B cell (primary cell): ENCODE measurements around the gene NOL9. TPM values are rescaled to one million over a fixed set of nuclear protein-coding genes. Genes with fewer than 3 reads are reported as not detected.

Source experiments
- ATAC-seq: fragments of 200-7000 bp; cut with Tn5 transposase; one replicate; pipeline ENCODE4 v1.10.0; 2021; ENCODE audit warnings: low read depth, mild to moderate bottlenecking, moderate number of reproducible peaks, moderate library complexity
- CTCF ChIA-PET: fragments of 350-600 bp; sonication (Branson Sonifier 250); formaldehyde crosslinking; loops from one replicate; lab custom pipeline; 2021; ENCODE audit warnings: antibody characterized with exemption, inconsistent platforms; lab: Charles Lee
- POLR2A ChIA-PET: fragments of 350-600 bp; sonication (Branson Sonifier 250); formaldehyde crosslinking; loops from one replicate; lab custom pipeline; 2021; ENCODE audit warnings: antibody characterized with exemption; lab: Charles Lee
- DNase-seq: peaks from one replicate; pipeline ENCODE4 v3.0.0; 2013
- H2AFZ ChIP-seq: 2 replicates; pipeline ENCODE4 v1.6.1; 2012; ENCODE audit warnings: mild to moderate bottlenecking, low read depth, low read length; ENCODE audit not compliant: insufficient read depth, poor library complexity, severe bottlenecking
- H3K27ac ChIP-seq, 2 donors: 1 replicate in 1 of 2; 2 replicates in 1 of 2; pipeline ENCODE4 v1.5.1; 2012 to 2013; ENCODE audit warnings: low read length in 2 of 2, mild to moderate bottlenecking in 2 of 2, moderate library complexity in 1 of 2
- H3K27me3 ChIP-seq, 4 experiments: fragments of 200-600 bp in 1 of 4; sonication (generic) in 1 of 4; replicated peaks in 1 of 4; 1 replicate in 2 of 4; 2 replicates in 2 of 4; pipeline versions ENCODE4 v1.6.1 to v1.7.0; 2013 to 2016; ENCODE audit warnings: low read length in 3 of 4, mild to moderate bottlenecking in 2 of 4, mixed read lengths in 1 of 4, moderate library complexity in 1 of 4; ENCODE audit not compliant: insufficient read depth in 4 of 4, control insufficient read depth in 3 of 4; ENCODE audit errors: control extremely low read depth in 1 of 4
- H3K36me3 ChIP-seq, 2 experiments: replicated peaks in 1 of 2; 1 replicate in 1 of 2; 2 replicates in 1 of 2; pipeline versions ENCODE4 v1.6.1 to v1.7.1; 2013; ENCODE audit warnings: low read length in 1 of 2; ENCODE audit not compliant: insufficient read depth in 2 of 2, control insufficient read depth in 1 of 2; ENCODE audit errors: control extremely low read depth in 1 of 2, extremely low read depth in 1 of 2
- H3K4me1 ChIP-seq, 2 donors: fragments of 200-600 bp in 1 of 2; sonication (generic) in 1 of 2; 1 replicate in 1 of 2; 2 replicates in 1 of 2; pipeline versions ENCODE4 v1.5.1 to v1.6.1; 2013 to 2017; ENCODE audit warnings: low read length in 2 of 2; ENCODE audit not compliant: control insufficient read depth in 2 of 2, insufficient read depth in 2 of 2
- H3K4me2 ChIP-seq: replicated peaks from 2 replicates; pipeline ENCODE3; 2012; ENCODE audit warnings: mild to moderate bottlenecking, low read depth, low read length; ENCODE audit not compliant: poor library complexity, severe bottlenecking
- H3K4me3 ChIP-seq, 5 experiments: fragments of 200-600 bp in 1 of 5; sonication (generic) in 1 of 5; 1 replicate in 3 of 5; 2 replicates in 2 of 5; pipeline versions ENCODE4 v1.5.1 to v1.7.0; 2011 to 2016; ENCODE audit warnings: low read length in 4 of 5, mild to moderate bottlenecking in 4 of 5, low read depth in 2 of 5, control low read depth in 1 of 5, moderate library complexity in 1 of 5; ENCODE audit not compliant: insufficient read depth in 1 of 5; ENCODE audit errors: control extremely low read depth in 1 of 5, extremely low read depth in 1 of 5
- H3K79me2 ChIP-seq: fragments of 200-600 bp; sonication (generic); one replicate; pipeline ENCODE4 v1.6.0; 2016; ENCODE audit warnings: low read length; ENCODE audit not compliant: control insufficient read depth, insufficient read depth
- H3K9ac ChIP-seq: fragments of 200-600 bp; sonication (generic); 2 replicates; pipeline ENCODE4 v1.6.1; 2017; ENCODE audit warnings: mild to moderate bottlenecking, low read length, moderate library complexity
- H3K9me3 ChIP-seq, 3 donors: one replicate each; pipeline versions ENCODE4 v1.6.1 to v1.7.1; 2013; ENCODE audit warnings: low read length in 2 of 3; ENCODE audit not compliant: control insufficient read depth in 2 of 3, insufficient read depth in 1 of 3; ENCODE audit errors: control extremely low read depth in 1 of 3
- H4K20me1 ChIP-seq: 2 replicates; pipeline ENCODE4 v1.6.0; 2012; ENCODE audit warnings: mild to moderate bottlenecking, low read length; ENCODE audit not compliant: insufficient read depth, control insufficient read depth, poor library complexity, severe bottlenecking
- H3K27ac Mint-ChIP-seq: one replicate; pipeline ENCODE4 v1.8.0; 2021; ENCODE audit warnings: mixed read lengths
- H3K27me3 Mint-ChIP-seq: one replicate; pipeline ENCODE4 v1.8.0; 2021; ENCODE audit warnings: mixed read lengths
- H3K4me1 Mint-ChIP-seq: one replicate; pipeline ENCODE4 v1.8.0; 2021; ENCODE audit warnings: mixed read lengths
- H3K4me3 Mint-ChIP-seq: one replicate; pipeline ENCODE4 v1.8.0; 2021; ENCODE audit warnings: mixed read lengths
- H3K9me3 Mint-ChIP-seq: one replicate; pipeline ENCODE4 v1.8.0; 2022; ENCODE audit warnings: mixed read lengths; ENCODE audit not compliant: insufficient read depth
- CTCF ChIP-seq: fragments of 200-600 bp; IDR thresholded peaks from one replicate; pipeline ENCODE4 v1.8.0; 2022; ENCODE audit warnings: antibody characterized with exemption, mild to moderate bottlenecking
- EZH2 ChIP-seq: IDR thresholded peaks from 2 replicates; pipeline ENCODE4 v1.6.1; 2012; ENCODE audit warnings: borderline replicate concordance, low read depth, mild to moderate bottlenecking, moderate library complexity, low read length; ENCODE audit not compliant: insufficient read depth, poor library complexity, severe bottlenecking
- WGBS: methylation state at CpG from one replicate; pipeline ENCODE4 v1.1.5; 2013; ENCODE audit warnings: missing lambda C conversion rate; ENCODE audit not compliant: insufficient coverage; 5-methylcytosine and 5-hydroxymethylcytosine counted together
- intact Hi-C: fragments of 100-400 bp; cut with micrococcal nuclease; formaldehyde crosslinking; loops from one replicate; pipeline ENCODE4 v1.10.0; 2022
- polyA plus RNA-seq: library from polyadenylated mRNA; depleted of rRNA; stranded (reverse); fragments of >200 nt; gene quantifications from 2 replicates; pipeline ENCODE4 v1.2.3, GENCODE V29; 2012
- total RNA-seq, 2 donors: library from RNA; stranded (reverse); fragments of 120-200 nt in 1 of 2; gene quantifications; 1 replicate in 1 of 2; 2 replicates in 1 of 2; pipeline versions ENCODE4 v1.2.3 to v1.2.4, GENCODE V29; 2013 to 2022

Gene NOL9
- total and polyA plus RNA-seq, 2 donors (not counting 1 experiment from before 2014, with no cell fraction given): 23.8 to 49.5 TPM

GRCh38 chr1:6538956-6539355, 15.4 kb downstream of the NOL9 start:
- no peaks in the 10 kb centered on the region for H3K4me1 Mint-ChIP-seq
- Histone ChIP-seq H3K9ac (no peak overlapping the region), H3K4me1 (no peaks in the 10 kb centered on the region), H3K36me3 (peaks cover 11 to 29% of the 10 kb centered on the region in 2 experiments), H3K79me2 (peaks cover 12% of the 10 kb centered on the region), H3K9me3 (no peaks in the 10 kb centered on the region), H3K4me3 (no peak overlapping the region), H3K27ac (no peak overlapping the region), H3K4me2 (no peak overlapping the region), H2AFZ (no peak overlapping the region), H3K27me3 (no peaks in the 10 kb centered on the region), H4K20me1 (peaks cover 6% of the 10 kb centered on the region)
- no peaks in the 10 kb centered on the region for H3K27me3 Mint-ChIP-seq
- CTCF ChIA-PET: no interaction called here
- TF ChIP-seq CTCF (no peak), EZH2 (no peak)
- no peaks in the 10 kb centered on the region for H3K9me3 Mint-ChIP-seq
- H3K27ac Mint-ChIP-seq: no peak overlapping the region
- intact Hi-C loops: no loop called here
- no peak overlapping the region for H3K4me3 Mint-ChIP-seq
- ATAC-seq: no peak
- POLR2A ChIA-PET: no interaction called here
- WGBS: no CpG with 5 or more reads among the region's 3 CpGs
- no peak for DNase-seq

GRCh38 chr1:6536291-6536690, 18.0 kb downstream of the NOL9 start:
- ChIA-PET POLR2A (no interaction called here), CTCF (interaction anchor here (0.7 kb wide), 1 partner anchor 13 kb away, joined by 4 read pairs; no protein-coding TSS in a partner anchor)
- ATAC-seq (no peak), DNase-seq (no peak)
- no peaks in the 10 kb centered on the region for H3K4me1 ChIP-seq
- no CpG with 5 or more reads among the region's 5 CpGs for WGBS
- H2AFZ ChIP-seq: no peak overlapping the region
- no peak overlapping the region for H3K27ac ChIP-seq
- TF ChIP-seq EZH2 (no peak), CTCF (no peak)
- Mint-ChIP-seq H3K27me3 (no peaks in the 10 kb centered on the region), H3K4me3 (no peak overlapping the region), H3K27ac (no peak overlapping the region), H3K4me1 (no peaks in the 10 kb centered on the region), H3K9me3 (no peaks in the 10 kb centered on the region)
- no peak overlapping the region for H3K9ac ChIP-seq
- H3K9me3 ChIP-seq: no peaks in the 10 kb centered on the region
- H3K4me2 ChIP-seq: no peak overlapping the region
- intact Hi-C loops: no loop called here
- H3K4me3 ChIP-seq: no peak overlapping the region
- peaks cover 14 to 43% of the 10 kb centered on the region in 2 experiments for H3K36me3 ChIP-seq
- no peaks in the 10 kb centered on the region for H3K27me3 ChIP-seq
- H4K20me1 ChIP-seq: peaks cover 6% of the 10 kb centered on the region
- H3K79me2 ChIP-seq: peaks cover 12% of the 10 kb centered on the region
